NCI-H2196 treated with DMSO at 0.1 percent for 48 hours (cell line): ENCODE measurements around the gene UBA5.

Experiments
- DNase-seq: peaks from one replicate; lab custom pipeline; 2025; ENCODE audit not compliant: unreplicated experiment; lab: John Stamatoyannopoulos, UW

UBA5 gene

GRCh38 chr3:132652640-132653270 is 7.4 kb upstream of the UBA5 start:
- no peak for DNase-seq

GRCh38 chr3:132654190-132654589 is 5.9 kb upstream of the UBA5 start:
- DNase-seq, result no peak

GRCh38 chr3:132654721-132655120 is 5.4 kb upstream of the UBA5 start:
- no peak for DNase-seq

DNA sequence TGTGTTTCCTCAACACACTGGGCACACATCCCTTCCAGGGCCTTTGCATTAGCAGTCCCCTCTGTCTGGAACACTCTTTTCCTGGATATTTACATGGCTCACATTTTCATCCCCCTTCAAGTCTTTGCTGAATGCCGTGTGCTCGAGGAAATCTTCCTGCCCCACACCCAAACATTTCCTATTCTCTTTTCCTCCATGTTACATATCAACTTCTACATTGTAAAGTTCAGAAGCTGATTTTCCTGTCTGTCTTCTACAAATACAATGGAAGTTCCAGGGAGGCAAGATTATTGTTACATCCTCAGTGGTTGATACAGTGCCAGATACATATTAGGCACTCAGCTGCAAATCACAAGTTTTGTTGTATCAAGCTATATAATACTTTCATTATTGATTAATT is 4.7 kb upstream of the UBA5 start:
- no peak for DNase-seq

DNA sequence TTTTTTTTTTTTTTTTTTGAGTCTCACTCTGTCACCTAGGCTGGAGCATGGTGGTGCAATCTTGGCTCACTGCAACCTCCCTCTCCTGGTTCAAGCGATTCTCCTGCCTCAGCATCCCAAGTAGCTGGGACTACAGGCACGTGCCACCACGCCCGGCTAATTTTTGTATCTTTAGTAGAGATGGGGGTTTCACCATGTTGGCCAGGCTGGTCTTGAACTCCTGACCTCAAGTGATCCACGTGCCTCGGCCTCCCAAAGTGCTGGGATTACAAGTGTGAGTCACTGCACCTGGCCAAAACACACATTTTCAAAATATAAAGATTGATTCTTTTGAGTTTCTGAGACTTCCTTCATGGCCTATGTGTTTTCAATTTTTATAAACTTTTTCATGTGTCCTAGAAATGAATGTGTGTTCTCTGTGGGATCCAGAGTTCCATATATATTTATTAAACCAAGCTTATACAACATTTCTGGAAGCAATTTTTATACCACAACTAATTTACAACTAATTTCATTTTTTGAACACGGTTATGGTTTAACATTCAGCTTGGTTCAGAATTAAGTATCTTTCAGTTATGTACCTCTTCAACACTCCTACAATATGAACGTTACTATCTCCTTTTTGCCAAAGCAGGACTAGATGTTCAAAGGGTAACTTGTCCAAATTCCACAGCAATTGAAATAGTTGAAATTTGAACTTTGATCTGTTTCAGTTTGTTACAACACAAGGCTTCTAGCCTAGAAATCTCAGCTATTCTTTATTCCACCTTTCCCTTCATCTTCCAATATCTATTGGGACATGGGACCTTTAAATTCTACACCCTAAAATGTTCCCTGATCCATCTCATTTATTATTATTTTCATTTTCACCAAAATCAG is 2.0 kb upstream of the UBA5 start:
- DNase-seq, result no peak

DNA sequence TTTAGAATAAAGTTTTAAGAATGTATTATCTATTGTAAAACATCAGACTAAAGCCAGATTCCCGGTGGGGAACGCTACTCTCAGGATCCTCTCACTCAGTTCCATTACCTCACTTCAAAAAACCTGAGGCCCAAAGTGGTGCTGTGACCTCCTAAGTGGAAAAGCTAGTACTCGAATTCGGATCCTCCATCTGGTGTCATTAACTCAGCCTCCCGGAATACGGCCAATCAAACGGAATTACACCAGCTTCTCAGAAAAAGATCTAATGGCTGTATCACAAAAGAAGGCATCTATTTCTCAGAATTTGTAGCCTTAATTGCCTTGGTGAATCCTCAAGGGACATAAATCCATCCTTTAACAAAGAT is 1.1 kb upstream of the UBA5 start:
- no peak for DNase-seq

GRCh38 chr3:132659365-132660051 is 621 bp upstream of the UBA5 start, which contains the start of gene ACAD11:
ACAD11 (minus strand) TSS chr3:132659809; CDS start chr3:132659751, 58 bp downstream.
- peak; percentile 74 for DNase-seq

DNA sequence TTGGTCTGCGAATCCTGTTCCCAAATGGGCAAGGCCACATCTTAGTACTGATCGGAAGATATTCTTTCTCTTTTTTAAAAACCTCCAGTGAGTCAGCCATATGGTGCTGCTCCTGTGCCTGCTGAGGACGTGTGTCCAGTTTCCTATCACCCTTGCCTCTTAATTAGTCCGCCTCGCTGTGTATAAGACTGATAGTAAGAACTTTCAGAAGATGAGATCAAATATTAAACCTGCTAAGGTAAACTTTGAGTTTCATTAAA is 612 bp downstream of the UBA5 start:
- no peak for DNase-seq

DNA sequence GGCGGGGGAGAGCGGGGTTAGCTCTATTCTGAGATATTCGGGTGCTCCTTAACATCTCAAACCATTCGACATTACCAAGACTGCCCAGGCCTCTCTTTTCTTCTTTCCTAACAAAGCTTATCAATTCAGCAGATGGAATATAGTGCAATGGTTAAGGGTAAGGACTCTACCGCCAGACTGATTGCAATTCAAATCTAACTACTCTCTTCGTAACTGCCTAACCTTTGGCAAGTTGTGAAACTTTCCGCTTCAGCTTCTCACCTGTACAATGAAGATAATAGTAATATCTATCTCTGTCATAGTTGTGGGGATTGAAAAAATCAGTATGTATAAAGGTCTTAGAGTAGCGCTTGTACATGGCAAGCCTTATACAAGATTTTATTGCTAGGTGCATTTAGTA is 972 bp downstream of the UBA5 start:
- DNase-seq, result no peak

DNA sequence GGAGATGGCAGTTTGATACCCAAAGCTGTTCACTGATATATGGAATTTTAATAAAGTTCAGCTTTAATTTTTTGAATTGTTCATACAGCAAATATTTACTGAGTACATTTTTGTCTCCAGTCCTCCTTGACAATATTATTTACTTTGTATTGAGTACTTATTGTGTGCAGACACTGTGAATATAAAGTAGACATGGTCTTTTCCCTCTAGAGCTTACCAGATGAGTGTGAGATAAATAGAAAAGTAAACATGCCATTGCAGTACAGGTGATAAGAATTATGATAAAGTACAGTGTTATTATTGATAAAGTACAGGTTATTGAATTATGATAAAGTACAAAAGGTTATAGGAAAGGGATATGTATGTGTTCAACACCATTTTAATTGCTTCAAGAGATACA is 2.1 kb downstream of the UBA5 start:
- no peak for DNase-seq

- no peak for DNase-seq
These were observed 5.2 kb downstream of the UBA5 start for GRCh38 chr3:132665230-132665745.

- DNase-seq, result no peak
These were observed 9.2 kb downstream of the UBA5 start for GRCh38 chr3:132669256-132669777.

GRCh38 chr3:132675408-132675807 is 15.3 kb downstream of the UBA5 start:
- no peak for DNase-seq

DNA sequence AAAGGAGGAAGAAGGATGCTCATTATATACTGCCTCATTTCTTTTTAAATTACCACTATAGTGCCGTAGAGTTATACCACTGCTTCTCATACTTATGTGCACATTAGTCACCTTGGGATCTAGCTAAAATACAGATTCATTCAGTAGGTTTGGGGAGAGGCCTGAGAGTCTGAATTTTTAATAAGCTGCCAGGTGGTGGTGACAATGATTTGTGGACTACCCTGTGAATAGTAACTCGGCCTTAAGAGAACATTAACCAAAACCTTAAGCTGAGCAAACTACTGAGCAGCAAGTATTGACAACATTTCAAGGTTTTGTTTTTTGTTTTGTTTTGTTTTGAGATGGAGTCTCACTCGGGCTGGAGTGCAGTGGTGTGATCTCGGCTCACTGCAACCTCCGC is 19.8 kb downstream of the UBA5 start:
- no peak for DNase-seq

GRCh38 chr3:132681421-132681820 is 21.3 kb downstream of the UBA5 start:
- DNase-seq, result no peak

DNA sequence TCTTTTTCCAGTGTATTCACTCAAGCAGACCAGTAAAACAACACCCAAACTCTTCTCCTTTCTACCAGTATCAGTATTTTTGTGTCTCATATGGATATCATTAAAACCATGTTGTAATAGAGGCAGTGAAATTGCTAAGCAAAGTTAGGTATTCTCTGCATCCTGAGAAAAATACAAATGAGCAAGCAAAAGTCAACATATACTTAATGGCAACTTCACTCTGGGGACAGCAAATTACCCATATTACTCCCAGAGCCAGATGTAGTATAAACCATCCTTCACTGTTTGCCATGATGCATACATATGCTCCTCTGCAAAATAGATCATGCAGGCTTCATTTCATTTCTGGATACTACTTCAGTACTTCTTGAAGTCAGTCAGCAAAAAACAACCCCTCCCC is 22.1 kb downstream of the UBA5 start:
- DNase-seq, result no peak

DNA sequence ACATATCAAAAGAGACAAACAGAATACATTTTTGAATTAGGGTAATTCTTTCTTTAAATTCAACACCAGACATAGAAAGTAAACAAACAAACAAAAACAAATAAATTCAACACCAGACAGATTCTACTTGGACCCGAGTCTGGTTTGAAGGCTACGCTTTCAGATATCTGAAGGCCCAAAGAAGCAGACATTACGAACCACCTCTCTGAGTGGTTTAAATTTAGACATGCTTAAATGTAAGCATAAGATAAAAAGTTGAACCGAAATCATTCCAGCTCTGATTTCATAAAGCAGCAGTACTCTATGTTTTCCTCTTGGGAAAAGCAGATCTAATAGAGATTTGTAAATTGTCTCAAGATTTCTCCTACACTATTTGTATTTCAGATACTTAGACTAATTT is 29.9 kb downstream of the UBA5 start:
- no peak for DNase-seq

GRCh38 chr3:132694991-132695390 is 34.9 kb downstream of the UBA5 start:
- DNase-seq, result no peak

- DNase-seq, result no peak
These were observed 35.3 kb downstream of the UBA5 start for GRCh38 chr3:132695422-132695821.

- no peak for DNase-seq
These were observed 43.6 kb downstream of the UBA5 start for GRCh38 chr3:132703733-132704132.

DNA sequence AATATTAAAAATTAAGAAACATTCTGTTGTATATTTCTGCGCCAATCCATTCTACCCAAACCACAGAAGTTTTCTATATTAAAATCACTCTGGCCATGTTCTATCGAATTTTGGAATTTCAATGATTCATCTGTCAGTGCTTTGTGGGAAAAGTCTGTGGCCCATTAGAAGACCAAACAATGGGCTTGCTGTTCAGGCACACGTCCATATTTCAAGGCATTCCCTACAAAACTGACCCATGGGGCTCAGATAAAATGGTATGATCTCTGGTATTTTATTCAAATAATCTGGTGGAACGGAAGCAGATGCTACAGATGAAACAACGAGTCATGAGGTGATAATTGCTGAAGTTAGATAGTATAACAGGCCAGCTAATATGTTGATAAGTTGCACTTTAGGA is 49.6 kb downstream of the UBA5 start:
- DNase-seq, result no peak

- DNase-seq, result no peak
These were observed 50.2 kb downstream of the UBA5 start for GRCh38 chr3:132710311-132710710.
